ENCODE results near the gene MESD. TPM values are rescaled to one million over a fixed set of nuclear protein-coding genes. Genes with fewer than 3 reads are reported as not detected.

MESD gene
- total RNA-seq, 2 donors from 2014 or later, result 31.7 to 35.8 TPM

GRCh38 chr15:80932513-80932815 lies 57.2 kb downstream of the MESD start:
- H3K27ac Mint-ChIP-seq, result no peak overlapping the region
- Histone ChIP-seq H3K4me3 (ENCODE audit: low read length) (no peak overlapping the region), H3K4me1 (ENCODE audit: control insufficient read depth, insufficient read depth, low read length) (no peaks in the 10 kb centered on the region), H3K9ac (ENCODE audit: extremely low read depth, low read length, poor library complexity, severe bottlenecking) (no peak overlapping the region), H3K36me3 (ENCODE audit: control insufficient read depth, insufficient read depth, low read length) (no peaks in the 10 kb centered on the region), H3K9me3 (ENCODE audit: control insufficient read depth, low read length) (no peaks in the 10 kb centered on the region), H3K27me3 (ENCODE audit: control insufficient read depth, insufficient read depth, low read length, poor library complexity, severe bottlenecking) (no peaks in the 10 kb centered on the region), H3K27ac (ENCODE audit: low read depth, low read length) (no peak overlapping the region)
- peaks cover 7% of the 10 kb centered on the region for H3K4me1 Mint-ChIP-seq
- TF ChIP-seq CTCF (conservative IDR thresholded peaks at IDR 0.05), result no peak
- WGBS, 2 experiments (ENCODE audit: insufficient coverage in 1 of 2, insufficient read length in 1 of 2), result 91 to 100% methylated on average over 1 to 4 of the region's 5 CpGs
- H3K9me3 Mint-ChIP-seq, result no peaks in the 10 kb centered on the region
- H3K36me3 Mint-ChIP-seq (ENCODE audit: low read depth), result no peaks in the 10 kb centered on the region
- no peak overlapping the region for H3K4me3 Mint-ChIP-seq
- H3K27me3 Mint-ChIP-seq (ENCODE audit: insufficient read depth), result no peaks in the 10 kb centered on the region
- no peak for DNase-seq

GRCh38 chr15:80931721-80932512 lies 57.7 kb downstream of the MESD start:
- Histone ChIP-seq H3K4me3 (ENCODE audit: low read length) (no peak overlapping the region), H3K4me1 (ENCODE audit: control insufficient read depth, insufficient read depth, low read length) (no peaks in the 10 kb centered on the region), H3K9ac (ENCODE audit: extremely low read depth, low read length, poor library complexity, severe bottlenecking) (no peak overlapping the region), H3K27me3 (ENCODE audit: control insufficient read depth, insufficient read depth, low read length, poor library complexity, severe bottlenecking) (no peaks in the 10 kb centered on the region), H3K36me3 (ENCODE audit: control insufficient read depth, insufficient read depth, low read length) (no peaks in the 10 kb centered on the region), H3K27ac (ENCODE audit: low read depth, low read length) (no peak overlapping the region), H3K9me3 (ENCODE audit: control insufficient read depth, low read length) (no peaks in the 10 kb centered on the region)
- Mint-ChIP-seq H3K4me1 (peaks cover 7% of the 10 kb centered on the region), H3K4me3 (no peak overlapping the region), H3K36me3 (ENCODE audit: low read depth) (no peaks in the 10 kb centered on the region), H3K27ac (no peak overlapping the region), H3K27me3 (ENCODE audit: insufficient read depth) (no peaks in the 10 kb centered on the region), H3K9me3 (no peaks in the 10 kb centered on the region)
- no peak for TF ChIP-seq CTCF (conservative IDR thresholded peaks at IDR 0.05)
- no peak for DNase-seq
- WGBS, 2 experiments (ENCODE audit: insufficient coverage in 1 of 2, insufficient read length in 1 of 2), result 96 to 97% methylated on average over 16 to 20 of the region's 20 CpGs

- Histone ChIP-seq H3K9ac (ENCODE audit: extremely low read depth, low read length, poor library complexity, severe bottlenecking) (no peak overlapping the region), H3K4me3 (ENCODE audit: low read length) (no peak overlapping the region), H3K4me1 (ENCODE audit: control insufficient read depth, insufficient read depth, low read length) (no peaks in the 10 kb centered on the region), H3K9me3 (ENCODE audit: control insufficient read depth, low read length) (no peaks in the 10 kb centered on the region), H3K27ac (ENCODE audit: low read depth, low read length) (no peak overlapping the region), H3K27me3 (ENCODE audit: control insufficient read depth, insufficient read depth, low read length, poor library complexity, severe bottlenecking) (no peaks in the 10 kb centered on the region), H3K36me3 (ENCODE audit: control insufficient read depth, insufficient read depth, low read length) (no peaks in the 10 kb centered on the region)
- WGBS, 2 experiments (ENCODE audit: insufficient coverage in 1 of 2, insufficient read length in 1 of 2), result no CpG with 5 or more reads among the region's 2 CpGs
- Mint-ChIP-seq H3K27me3 (ENCODE audit: insufficient read depth) (no peaks in the 10 kb centered on the region), H3K36me3 (ENCODE audit: low read depth) (no peaks in the 10 kb centered on the region), H3K9me3 (no peaks in the 10 kb centered on the region), H3K4me1 (peaks cover 7% of the 10 kb centered on the region), H3K4me3 (no peak overlapping the region), H3K27ac (no peak overlapping the region)
- DNase-seq, result no peak
- TF ChIP-seq CTCF (conservative IDR thresholded peaks at IDR 0.05), result no peak
Observed at GRCh38 chr15:80931191-80931590, 58.4 kb downstream of the MESD start.
